ENCODE data around the gene EPB41.
A peak's percentile ranks its signal among the peaks of the same experiment; 100 is the strongest.
"Not testable (repeated sequence)": the region's sequence is repeated elsewhere in the genome, so short reads cannot be mapped to it uniquely, and the experiment has no call there.

EPB41 gene

DNA sequence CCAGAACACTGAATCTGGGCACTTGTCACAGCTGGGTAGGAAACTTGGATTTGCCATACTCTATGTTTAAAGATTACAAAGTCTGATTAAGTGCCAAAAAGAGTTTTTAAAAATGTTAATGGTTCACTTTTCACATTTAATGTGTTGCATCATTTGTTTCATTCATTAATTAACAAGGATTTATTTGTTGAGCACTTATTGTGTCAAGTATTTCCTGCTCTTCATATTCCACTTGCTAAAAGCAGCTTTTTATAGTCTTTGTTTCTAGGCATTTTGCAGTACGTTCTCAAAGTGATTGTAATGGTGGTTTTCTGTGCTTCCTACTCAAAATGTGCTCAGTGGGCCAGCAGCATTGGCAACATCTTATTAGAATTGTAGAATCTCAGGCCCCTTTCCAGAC, 68.7 kb downstream of the EPB41 start:
- ATAC-seq: no peak

DNA sequence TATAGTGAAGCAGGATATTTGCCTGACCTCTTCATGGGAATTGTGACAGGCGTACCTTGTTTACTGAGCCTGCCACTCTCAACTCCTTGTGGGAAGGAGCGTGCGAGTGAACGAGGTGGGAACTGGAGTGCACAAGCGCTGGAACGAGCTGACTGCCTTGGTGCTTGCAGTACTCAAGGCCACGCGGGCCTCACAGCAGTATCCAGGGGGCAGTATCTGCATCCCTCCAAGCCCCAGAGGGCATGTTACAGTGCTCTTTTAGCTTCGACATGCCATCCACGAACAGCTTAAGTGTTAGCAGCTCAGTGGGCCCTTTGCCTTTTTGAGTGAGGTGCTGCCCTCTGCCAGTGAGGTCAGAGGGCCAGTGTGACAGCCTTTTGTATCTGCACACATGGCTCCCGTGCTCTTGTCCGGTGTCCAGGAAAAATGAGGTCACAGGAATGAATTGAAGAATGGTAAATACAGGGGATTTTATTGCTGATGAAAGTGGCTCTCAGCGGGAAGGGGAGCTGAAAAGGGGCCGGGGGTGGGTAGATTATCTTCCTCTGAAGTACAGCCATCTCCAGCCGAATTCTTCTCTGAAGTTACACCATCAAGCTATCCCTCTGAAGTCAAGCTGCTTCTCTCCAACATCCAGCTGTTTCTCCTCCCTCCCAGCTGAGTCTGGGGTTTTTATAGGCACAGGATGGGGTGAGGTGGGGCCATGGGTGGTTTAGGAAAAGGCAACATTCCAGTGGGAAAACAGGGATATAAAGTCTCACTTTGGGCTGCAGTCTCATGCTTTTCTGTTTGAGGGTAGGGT, 69.3 kb downstream of the EPB41 start:
- ATAC-seq: no peak

DNA sequence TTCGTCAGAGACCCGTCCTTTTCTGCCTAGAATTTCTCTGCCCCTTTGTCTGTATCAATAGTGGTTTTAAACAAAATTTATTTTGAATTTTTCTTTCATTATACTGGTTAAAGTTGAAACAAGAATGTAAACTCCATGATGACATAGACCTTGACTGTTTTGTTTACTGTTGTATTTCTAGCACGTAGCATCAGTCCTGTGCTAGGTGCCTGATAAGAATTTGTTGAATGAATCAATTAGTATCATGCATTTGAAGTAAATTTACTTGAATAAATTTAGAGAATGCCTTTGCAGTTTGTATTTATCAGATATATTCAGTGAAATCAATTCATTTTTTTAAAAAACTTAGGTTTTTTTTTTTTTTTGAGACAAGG, 69.9 kb downstream of the EPB41 start:
- ATAC-seq: no peak

DNA sequence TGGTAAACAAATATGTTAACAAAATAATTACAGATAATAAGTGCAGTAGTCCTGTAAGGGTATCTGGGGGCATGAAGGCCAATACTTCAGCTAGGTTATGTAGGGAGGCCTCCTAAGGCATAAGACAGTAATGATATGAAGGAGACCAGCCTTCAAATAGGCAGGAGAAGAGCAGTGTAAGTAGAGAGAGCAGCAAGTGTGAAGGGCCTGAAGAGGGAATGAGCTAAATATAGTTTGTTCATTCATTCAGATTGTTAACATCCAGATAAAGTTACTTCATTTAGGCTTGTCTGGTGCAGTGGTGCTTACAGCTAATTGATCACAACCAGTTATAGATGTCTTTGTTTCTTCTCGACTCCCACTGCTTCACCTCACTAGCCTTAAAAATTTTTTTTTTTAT, 71.1 kb downstream of the EPB41 start:
- ATAC-seq: no peak

DNA sequence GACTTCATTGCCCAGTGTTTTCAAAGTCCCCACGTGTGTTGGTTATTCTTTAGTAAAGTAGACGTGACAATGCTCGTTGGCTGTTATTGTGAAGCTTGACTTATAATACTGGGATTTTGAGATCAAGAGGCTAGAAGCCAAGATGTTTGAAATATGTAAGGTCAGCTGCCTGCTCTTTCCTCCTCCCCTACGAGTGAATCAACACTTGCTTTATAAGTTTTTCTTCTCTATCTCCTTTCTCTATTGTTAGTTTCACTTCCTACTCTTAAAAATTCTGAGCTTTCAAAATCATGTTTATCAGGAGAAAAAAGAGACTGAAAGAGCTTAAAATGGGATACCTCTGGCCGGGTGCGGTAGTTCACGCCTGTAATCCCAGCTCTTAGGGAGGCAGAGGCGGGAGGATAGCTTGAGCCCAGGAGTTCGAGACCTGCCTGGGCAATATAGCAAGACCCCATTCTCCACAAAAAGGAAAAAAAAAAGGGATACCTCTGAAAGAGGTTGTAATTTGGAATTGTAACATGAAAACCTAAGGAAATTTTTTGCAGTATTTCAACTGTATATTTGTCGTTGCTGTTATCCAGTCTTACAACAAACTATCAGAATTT, 72.0 kb downstream of the EPB41 start:
- no peak for ATAC-seq

DNA sequence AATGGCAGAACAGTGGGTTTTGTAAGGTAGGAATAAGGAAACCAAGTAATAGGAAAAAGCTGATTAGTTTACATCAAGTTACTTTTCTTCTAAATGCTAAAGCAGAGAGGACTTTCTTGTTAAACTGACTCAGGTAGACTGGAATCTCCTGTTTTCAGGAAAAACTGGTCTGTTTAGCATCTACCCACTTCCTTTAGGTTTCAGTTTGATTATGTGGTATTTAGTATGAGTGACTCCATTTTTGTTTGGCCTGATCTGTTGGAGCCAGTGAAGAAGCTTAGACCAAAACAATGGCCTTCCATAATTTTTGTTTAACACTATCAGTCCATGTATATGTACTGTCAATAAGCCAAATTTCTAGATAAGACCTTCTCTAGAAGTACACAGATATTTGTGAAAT, 88.4 kb downstream of the EPB41 start:
- no peak for ATAC-seq

DNA sequence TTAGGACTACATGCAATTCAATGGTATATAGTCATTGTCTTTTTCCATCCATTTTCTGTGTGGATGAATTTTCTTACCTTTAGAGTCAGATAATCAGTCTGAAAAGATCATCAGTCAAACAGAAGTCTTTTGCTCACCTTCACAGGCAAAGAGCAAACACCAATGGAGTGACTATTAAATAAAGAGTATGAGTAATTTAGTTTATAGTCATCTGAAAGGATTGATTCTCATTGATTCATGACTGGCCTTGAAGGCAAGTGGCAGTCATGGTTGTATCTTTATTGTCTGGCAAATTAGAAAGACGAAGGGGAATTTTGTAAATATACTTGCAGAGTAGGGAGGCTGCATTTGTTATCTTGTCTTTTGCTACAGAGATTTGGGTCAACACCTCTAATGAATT, 89.9 kb downstream of the EPB41 start:
- ATAC-seq: peak; percentile 65 to 88

DNA sequence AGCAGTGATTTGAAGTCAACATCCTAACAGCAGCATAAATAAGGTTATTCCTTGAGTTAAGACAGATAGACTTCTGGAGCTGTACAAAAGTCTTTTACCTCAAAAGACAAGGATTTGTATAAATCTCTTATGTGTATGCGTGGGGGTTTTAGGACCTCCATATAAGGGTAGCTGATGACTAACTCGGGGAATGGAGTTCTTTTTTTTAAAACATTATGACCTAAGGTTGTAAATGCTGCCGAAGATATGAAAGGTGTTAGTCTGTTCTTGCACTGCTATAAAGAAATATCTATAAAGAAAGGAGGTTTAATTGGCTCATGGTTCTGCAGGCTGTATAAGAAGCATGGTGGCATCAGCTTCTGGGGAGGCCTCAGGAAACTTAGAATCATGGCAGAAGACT, 90.4 kb downstream of the EPB41 start:
- peak in 1 of 2 donors; percentile 30 for ATAC-seq

DNA sequence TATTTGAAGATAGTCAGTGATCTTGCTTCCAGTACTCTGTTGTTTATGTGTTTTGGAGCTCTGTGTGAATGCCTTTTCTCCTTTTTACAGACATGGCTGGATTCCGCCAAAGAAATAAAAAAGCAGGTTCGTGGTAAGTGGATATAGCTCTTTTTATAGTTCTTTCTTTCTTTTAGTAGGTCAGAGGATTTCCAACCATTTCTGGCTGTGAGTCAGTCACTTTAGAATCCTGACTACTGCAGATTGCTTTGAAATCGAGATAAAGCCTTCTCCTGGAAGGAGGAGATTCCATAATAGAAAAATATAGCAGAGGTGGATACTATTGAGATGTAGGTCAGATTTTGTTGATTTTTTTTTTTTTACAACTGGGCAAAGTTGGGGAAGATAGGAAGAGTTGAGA, 97.4 kb downstream of the EPB41 start:
- ATAC-seq: no peak

DNA sequence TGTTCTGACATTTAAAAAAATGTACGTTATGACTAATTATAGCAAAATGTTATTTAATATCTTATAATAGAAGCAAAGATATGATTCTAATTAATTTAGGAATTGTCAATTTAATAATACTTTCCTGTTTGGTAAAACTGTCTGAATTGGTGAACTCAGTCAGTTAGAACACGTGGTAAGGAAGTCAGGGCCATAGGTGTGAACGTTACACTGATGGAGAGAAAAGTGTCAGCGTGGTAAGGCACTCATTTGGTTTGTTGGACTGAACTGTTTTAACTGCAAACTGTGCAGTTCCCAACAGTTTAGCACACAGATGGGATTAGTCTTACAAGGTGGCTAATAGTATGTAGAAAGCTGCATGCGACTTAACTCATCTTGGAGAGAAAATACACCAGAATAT, 102.9 kb downstream of the EPB41 start:
- ATAC-seq: no peak

DNA sequence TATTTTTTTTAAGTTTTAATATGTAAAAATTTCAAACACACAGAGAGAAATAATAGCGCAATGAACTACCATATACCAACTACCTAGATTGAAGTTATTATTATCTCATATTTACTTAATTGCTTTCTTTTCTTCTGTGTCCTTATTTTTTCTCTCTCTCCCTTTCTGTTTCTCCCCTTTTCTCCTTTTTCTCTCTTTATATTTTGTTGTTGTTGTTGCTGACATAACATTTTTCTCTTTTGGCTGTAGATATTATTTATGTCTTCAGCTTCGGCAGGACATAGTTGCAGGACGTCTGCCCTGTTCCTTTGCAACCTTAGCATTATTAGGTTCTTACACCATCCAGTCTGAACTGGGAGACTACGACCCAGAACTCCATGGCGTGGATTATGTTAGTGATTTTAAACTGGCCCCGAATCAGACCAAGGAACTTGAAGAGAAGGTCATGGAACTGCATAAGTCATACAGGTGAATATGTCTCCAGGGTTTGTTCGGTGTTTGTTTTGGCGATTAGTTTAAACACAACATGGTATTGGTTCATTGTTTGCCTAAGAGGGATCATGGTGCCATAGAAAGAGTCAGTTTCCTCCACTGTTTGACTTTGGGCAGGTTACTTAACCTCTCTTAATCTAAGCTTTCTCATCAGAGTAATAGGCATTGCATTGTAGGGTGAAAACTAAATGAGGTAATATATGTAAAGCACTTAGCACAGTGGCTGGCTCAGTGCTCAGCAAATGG, 103.8 kb downstream of the EPB41 start:
- no peak for ATAC-seq

DNA sequence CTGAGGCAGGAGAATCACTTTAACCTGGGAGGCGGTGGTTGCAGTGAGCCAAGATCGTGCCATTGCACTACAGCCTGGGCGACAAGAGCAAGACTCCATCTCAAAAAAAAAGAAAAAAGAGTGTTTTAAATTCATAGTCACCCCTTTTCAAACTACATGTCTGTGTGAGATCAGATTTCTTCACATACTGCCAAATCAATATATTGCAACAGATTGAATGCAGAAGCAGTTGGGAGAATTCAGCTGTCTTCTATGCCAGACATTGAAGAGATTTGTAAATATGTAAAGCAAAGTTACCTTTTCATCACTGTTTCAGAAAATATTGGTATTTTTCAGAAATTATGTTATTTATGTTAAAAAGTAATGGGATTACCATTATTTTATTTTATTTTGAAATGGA, 108.3 kb downstream of the EPB41 start:
- ATAC-seq: no peak

DNA sequence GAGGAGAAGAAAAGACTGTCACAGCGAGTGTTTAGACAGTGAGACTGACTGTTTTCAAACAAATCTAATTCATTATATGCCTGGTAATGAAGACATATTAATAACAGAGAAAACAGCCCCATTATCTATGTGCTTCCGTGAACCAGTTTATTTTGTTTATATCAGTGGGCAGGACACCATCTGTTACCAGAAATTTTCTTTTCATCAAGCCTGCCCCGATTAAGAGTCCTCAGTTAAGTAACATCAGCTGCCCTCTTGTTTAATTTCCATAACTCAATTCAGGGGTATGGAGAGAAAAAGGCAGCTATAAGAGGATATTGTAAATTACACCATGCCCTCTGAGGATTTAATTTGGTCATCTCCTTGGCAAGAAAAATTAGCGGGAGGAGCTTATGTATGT, 115.3 kb downstream of the EPB41 start:
- no peak for ATAC-seq

DNA sequence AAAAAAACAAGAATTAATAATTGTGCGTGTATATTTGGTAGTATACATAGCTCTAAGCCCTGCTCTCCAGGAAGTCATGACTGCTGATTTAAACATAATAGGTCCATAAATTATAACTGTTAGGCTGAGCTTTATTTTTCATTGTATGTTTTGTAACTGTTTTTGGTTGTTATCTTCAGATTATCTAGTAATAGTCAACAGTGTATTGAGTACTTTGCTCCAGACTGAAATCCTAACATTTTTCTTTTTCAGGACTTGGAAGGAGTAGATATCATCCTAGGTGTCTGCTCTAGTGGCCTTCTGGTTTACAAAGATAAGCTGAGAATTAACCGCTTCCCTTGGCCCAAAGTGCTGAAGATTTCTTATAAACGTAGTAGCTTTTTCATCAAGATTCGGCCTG, 118.5 kb downstream of the EPB41 start:
- no peak for ATAC-seq

DNA sequence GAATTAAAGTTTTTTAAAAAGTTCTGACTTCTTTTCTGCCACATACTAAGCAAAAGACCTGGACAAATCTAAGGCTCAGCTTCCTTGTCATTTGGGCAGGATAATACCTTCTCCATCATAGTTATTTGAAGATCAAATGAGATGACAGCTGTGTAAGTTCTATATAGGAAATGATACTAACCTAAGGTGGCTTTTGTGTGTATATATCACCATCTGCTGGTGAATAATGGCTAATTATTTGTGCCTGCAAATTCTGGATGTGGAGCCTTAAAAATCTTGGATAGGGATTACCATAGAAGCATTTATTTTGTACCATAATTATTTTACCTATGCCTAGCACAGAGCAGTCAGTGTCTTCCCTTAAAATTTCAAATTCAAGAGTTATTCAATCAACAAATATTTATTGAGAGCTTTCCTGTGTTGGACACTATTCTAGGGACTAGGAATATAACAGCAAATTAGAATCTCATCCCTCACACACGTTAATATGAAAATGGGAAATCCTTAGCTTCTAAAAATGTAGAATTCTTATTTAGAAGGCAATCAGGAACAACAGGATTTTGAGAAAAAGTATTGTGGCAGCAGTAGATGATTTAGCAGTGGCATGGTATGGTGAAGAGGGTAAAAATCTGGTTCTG, 119.6 kb downstream of the EPB41 start:
- peak in 1 of 2 donors; percentile 62 for ATAC-seq

DNA sequence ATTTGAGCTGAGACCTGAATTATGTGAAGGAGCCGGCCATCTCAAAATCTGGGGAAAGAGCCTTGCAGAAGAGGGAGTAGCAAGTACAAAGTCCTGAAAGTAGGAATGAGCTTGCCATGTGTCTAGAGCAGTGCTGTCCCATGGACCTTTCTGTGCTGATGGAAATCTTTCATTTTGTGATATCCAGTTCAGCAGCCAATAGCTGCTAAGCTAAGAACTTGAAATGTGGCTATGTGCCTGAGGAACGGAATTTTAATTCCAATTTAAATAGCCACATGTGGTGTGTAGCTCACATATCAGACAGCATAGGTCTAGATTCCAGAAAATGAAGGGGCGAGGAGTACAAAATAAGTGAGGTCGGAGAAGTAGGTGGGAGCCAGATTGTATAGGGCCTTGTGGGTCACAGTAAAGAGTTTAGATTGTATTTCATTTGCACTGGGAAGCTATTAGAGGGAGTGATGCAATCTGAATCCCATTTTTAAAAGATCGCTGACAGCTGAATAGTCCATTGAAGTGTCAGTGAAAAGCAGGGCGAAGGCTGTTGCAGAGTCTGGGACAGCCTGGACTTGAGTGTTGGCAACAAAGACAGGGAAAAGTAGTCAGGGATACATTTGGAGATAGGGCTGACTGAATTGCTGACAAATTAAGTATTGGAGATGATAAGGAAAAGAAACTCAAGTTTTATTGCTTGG, 129.1 kb downstream of the EPB41 start:
- ATAC-seq: no peak

DNA sequence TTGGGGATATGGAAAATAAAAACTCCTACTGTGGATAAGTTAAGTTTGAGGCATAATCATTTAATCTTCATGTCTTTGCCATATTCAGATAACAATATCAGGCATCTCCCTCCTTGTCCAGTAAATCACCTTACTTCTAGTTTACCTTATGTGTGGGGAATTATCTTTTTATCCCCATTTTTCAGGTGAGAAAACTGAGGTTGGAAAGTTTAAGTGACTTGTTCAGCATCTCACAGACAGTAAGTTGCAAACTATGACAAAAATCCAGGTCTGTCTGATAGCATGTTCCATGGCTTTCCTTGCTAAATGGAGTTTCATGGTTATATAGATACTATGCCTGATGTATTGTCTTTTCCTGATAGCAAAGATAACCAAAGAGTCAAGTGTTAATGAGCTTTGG, 129.6 kb downstream of the EPB41 start:
- no peak for ATAC-seq

DNA sequence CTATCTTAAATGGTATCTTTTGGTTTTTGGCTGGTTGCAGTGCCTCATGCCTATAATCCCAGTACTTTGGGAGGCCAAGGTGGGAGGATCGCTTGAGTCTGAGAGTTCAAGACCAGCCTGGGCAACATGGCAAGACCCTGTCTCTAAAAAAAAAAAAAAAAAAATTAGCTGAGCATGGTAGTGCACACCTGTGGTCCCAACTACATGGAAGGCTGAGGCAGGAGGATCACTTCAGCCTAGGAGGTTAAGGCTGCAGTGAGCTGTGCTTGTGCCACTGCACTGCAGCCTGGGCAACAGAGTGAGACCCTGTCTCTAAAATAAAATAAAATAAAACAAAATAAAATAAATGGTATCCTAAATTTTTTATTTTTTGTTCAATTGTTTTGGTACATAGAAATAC, 131.3 kb downstream of the EPB41 start:
- ATAC-seq: not testable (repeated sequence)

DNA sequence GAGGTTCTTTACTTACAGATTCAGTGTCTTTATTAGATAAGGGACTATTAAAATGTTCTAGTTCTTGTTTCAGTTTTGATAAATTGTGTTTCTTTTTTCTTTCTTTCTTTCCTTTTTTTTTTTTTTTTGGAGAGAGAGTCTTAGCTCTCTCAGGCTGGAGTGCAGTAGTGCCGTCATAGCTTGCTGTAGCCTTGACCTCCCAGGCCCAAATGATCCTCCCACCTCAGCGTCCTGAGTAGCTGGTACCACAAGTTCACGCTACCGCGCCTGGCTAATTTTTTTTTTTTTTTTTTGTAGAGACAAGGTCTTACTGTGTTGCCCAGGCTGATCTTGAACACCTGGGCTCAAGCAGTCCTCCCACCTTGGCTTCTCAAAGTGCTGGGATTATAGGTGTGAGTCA, 132.8 kb downstream of the EPB41 start:
- no peak for ATAC-seq

DNA sequence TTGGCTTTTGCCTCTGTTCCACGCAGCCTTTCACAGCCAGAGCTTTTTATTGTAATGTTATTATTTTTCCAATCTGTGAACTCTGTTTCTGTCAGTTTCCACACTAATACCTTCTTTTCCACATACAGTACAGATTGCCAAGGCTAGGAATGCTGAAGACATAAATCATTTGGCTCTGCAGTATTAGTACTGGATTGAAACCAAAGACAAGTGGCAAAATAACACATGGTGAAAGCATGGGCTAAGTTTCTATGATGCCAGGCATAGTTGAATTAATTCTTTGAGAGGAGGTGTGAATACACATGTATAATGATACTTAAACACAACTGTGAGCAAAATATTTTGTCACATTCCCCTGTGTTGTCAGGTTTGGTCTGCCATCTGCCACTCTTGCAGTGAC, 135.8 kb downstream of the EPB41 start:
- no peak for ATAC-seq

DNA sequence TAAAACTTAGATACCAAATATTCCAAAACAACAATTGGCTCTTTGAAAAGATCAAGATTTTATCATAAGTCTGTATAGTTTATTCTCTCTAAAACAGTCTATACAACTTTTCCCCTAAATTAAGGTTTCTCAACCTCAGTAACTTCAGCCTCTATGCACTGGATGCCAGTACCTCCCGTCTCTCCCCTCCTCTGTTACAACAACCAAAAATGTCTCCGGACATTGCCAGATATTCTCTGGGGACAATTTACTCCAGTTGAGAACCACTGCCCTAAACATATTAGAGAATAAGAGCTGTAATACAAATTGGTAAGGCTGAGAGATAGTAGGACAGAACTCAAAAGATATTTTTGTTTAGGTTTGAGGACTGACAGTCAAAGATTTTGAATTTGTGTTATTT, 137.7 kb downstream of the EPB41 start:
- ATAC-seq: no peak

DNA sequence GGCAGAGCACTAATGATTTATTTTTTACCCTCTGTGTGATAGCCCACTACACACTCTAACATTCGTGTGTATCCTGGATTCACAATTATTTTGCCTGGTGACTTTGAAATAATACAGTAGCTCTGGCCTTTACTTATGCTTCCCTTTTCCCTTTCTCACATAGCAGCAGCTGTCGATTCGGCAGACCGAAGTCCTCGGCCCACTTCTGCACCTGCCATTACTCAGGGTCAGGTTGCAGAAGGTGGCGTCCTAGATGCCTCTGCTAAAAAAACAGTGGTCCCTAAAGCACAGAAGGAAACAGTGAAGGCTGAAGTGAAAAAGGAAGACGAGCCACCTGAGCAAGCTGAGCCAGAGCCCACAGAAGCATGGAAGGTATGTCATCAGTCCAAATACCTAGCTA, 138.6 kb downstream of the EPB41 start:
- no peak for ATAC-seq

DNA sequence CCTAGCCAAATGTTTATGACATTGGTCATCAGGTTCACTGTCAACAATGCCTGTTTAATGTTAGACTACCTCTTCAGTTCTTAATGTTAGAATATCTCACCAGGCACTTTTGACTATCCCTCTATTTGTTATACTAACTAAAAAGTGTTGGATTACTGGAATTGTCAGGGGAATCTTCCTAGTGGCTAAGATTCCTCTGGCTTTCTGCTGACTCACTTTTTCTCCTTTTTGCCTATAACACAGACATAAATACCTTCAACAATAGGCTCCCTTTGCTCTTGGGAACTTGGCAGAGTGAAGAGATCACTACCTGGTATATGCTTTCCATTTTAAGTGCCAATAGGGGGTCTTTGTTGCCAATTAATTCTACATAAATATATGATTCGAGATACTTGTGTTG, 140.8 kb downstream of the EPB41 start:
- no peak for ATAC-seq

Data from activated CD4-positive, CD25-positive, alpha-beta regulatory T cell treated with anti-CD3 and anti-CD28 coated beads, Interleukin-2, amount 50 U/mL, for 24 hours (primary cell).